ENCODE measurements around the gene GABRR2. TPM values are rescaled to one million over a fixed set of nuclear protein-coding genes. Genes with fewer than 3 reads are reported as not detected.

The GABRR2 gene
- total and polyA plus RNA-seq, 2 donors from 2014 or later: 0.38 TPM; not detected in 1

GRCh38 chr6:89260310-89260709 is 54.8 kb downstream of the GABRR2 start:
- FAIRE-seq: no peak
- H3K27ac ChIP-seq (ENCODE audit: low read depth in 2 of 2, low read length in 2 of 2): no peak overlapping the region

GRCh38 chr6:89258912-89259311 is 56.2 kb downstream of the GABRR2 start:
- Histone ChIP-seq H3K4me1 (ENCODE audit: control insufficient read depth in 2 of 3, insufficient read depth in 2 of 3, low read depth in 1 of 3, low read length in 3 of 3) (no peaks in the 10 kb centered on the region), H3K4me3 (ENCODE audit: low read length in 3 of 3) (no peak overlapping the region), H3K27me3 (ENCODE audit: control insufficient read depth, insufficient read depth, low read length) (no peaks in the 10 kb centered on the region), H3K9me3 (ENCODE audit: control insufficient read depth in 2 of 3, insufficient read depth in 1 of 3, low read length in 3 of 3) (no peaks in the 10 kb centered on the region), H3K36me3 (ENCODE audit: control insufficient read depth in 2 of 3, insufficient read depth in 3 of 3, low read length in 3 of 3) (no peaks in the 10 kb centered on the region), H3K27ac (ENCODE audit: low read depth in 2 of 2, low read length in 2 of 2) (no peak overlapping the region), H3K9ac (ENCODE audit: low read length in 3 of 3) (no peak overlapping the region)
- TF ChIP-seq CTCF (IDR thresholded peaks at IDR 0.05; ENCODE audit: borderline replicate concordance, extremely low read depth, insufficient read depth): no peak
- intact Hi-C loops (cut with DNase I): no loop called here
- FAIRE-seq (no peak), DNase-seq (no peak)

More at GRCh38 chr6:89260310-89260709, 54.8 kb downstream of the GABRR2 start:
- DNase-seq: no peak
- intact Hi-C loops (cut with DNase I): no loop called here
- no peak for TF ChIP-seq CTCF (IDR thresholded peaks at IDR 0.05; ENCODE audit: borderline replicate concordance, extremely low read depth, insufficient read depth)
- no peaks in the 10 kb centered on the region for H3K36me3 ChIP-seq (ENCODE audit: control insufficient read depth in 2 of 3, insufficient read depth in 3 of 3, low read length in 3 of 3)
- H3K27me3 ChIP-seq (ENCODE audit: control insufficient read depth, insufficient read depth, low read length): no peaks in the 10 kb centered on the region
- no peak overlapping the region for H3K4me3 ChIP-seq (ENCODE audit: low read length in 3 of 3)
- no peaks in the 10 kb centered on the region for H3K4me1 ChIP-seq (ENCODE audit: control insufficient read depth in 2 of 3, insufficient read depth in 2 of 3, low read depth in 1 of 3, low read length in 3 of 3)
- H3K9me3 ChIP-seq (ENCODE audit: control insufficient read depth in 2 of 3, insufficient read depth in 1 of 3, low read length in 3 of 3): no peaks in the 10 kb centered on the region
- no peak overlapping the region for H3K9ac ChIP-seq (ENCODE audit: low read length in 3 of 3)

- intact Hi-C loops (cut with DNase I): no loop called here
- no peak overlapping the region for H3K27ac ChIP-seq (ENCODE audit: low read depth in 2 of 2, low read length in 2 of 2)
- no peak for FAIRE-seq
- no peaks in the 10 kb centered on the region for H3K36me3 ChIP-seq (ENCODE audit: control insufficient read depth in 2 of 3, insufficient read depth in 3 of 3, low read length in 3 of 3)
- no peaks in the 10 kb centered on the region for H3K4me1 ChIP-seq (ENCODE audit: control insufficient read depth in 2 of 3, insufficient read depth in 2 of 3, low read depth in 1 of 3, low read length in 3 of 3)
- H3K9ac ChIP-seq (ENCODE audit: low read length in 3 of 3): no peak overlapping the region
- TF ChIP-seq CTCF (IDR thresholded peaks at IDR 0.05; ENCODE audit: borderline replicate concordance, extremely low read depth, insufficient read depth): no peak
- no peaks in the 10 kb centered on the region for H3K27me3 ChIP-seq (ENCODE audit: control insufficient read depth, insufficient read depth, low read length)
- H3K9me3 ChIP-seq (ENCODE audit: control insufficient read depth in 2 of 3, insufficient read depth in 1 of 3, low read length in 3 of 3): no peaks in the 10 kb centered on the region
- H3K4me3 ChIP-seq (ENCODE audit: low read length in 3 of 3): no peak overlapping the region
- no peak for DNase-seq
Observed at GRCh38 chr6:89257781-89258180, 57.3 kb downstream of the GABRR2 start.

GRCh38 chr6:89257346-89257745 is 57.8 kb downstream of the GABRR2 start:
- Histone ChIP-seq H3K27me3 (ENCODE audit: control insufficient read depth, insufficient read depth, low read length) (no peaks in the 10 kb centered on the region), H3K27ac (ENCODE audit: low read depth in 2 of 2, low read length in 2 of 2) (no peak overlapping the region), H3K9ac (ENCODE audit: low read length in 3 of 3) (no peak overlapping the region), H3K36me3 (ENCODE audit: control insufficient read depth in 2 of 3, insufficient read depth in 3 of 3, low read length in 3 of 3) (no peaks in the 10 kb centered on the region), H3K4me3 (ENCODE audit: low read length in 3 of 3) (no peak overlapping the region), H3K4me1 (ENCODE audit: control insufficient read depth in 2 of 3, insufficient read depth in 2 of 3, low read depth in 1 of 3, low read length in 3 of 3) (no peaks in the 10 kb centered on the region), H3K9me3 (ENCODE audit: control insufficient read depth in 2 of 3, insufficient read depth in 1 of 3, low read length in 3 of 3) (no peaks in the 10 kb centered on the region)
- DNase-seq (no peak), FAIRE-seq (no peak)
- intact Hi-C loops (cut with DNase I): no loop called here
- no peak for TF ChIP-seq CTCF (IDR thresholded peaks at IDR 0.05; ENCODE audit: borderline replicate concordance, extremely low read depth, insufficient read depth)
